ENCODE data around the gene ZSCAN5B.
"Not testable (repeated sequence)": the region's sequence is repeated elsewhere in the genome, so short reads cannot be mapped to it uniquely, and the experiment has no call there.

Gene ZSCAN5B

GRCh38 chr19:56176310-56176709 lies 21.3 kb downstream of the ZSCAN5B start:
- not testable (repeated sequence) for DNase-seq (ENCODE audit: extremely low read depth in 1 of 2, low read depth in 1 of 2)

GRCh38 chr19:56175861-56176307 lies 21.7 kb downstream of the ZSCAN5B start, which contains the start of gene GALP:
TSS of gene GALP (plus strand) at chr19:56176008. CDS start at chr19:56177109, 1,101 bp downstream.
- DNase-seq (ENCODE audit: extremely low read depth in 1 of 2, low read depth in 1 of 2), result not testable (repeated sequence)

GRCh38 chr19:56174550-56174949 lies 23.0 kb downstream of the ZSCAN5B start:
- DNase-seq (ENCODE audit: extremely low read depth in 1 of 2, low read depth in 1 of 2), result no peak

- DNase-seq (ENCODE audit: extremely low read depth in 1 of 2, low read depth in 1 of 2), result no peak
Observed at GRCh38 chr19:56174086-56174485, 23.5 kb downstream of the ZSCAN5B start.

- DNase-seq (ENCODE audit: extremely low read depth in 1 of 2, low read depth in 1 of 2), result no peak
Observed at GRCh38 chr19:56170261-56170660, 27.3 kb downstream of the ZSCAN5B start.

- DNase-seq (ENCODE audit: extremely low read depth in 1 of 2, low read depth in 1 of 2), result no peak
Observed at GRCh38 chr19:56167064-56167578, 30.5 kb downstream of the ZSCAN5B start.

- no peak for DNase-seq (ENCODE audit: extremely low read depth in 1 of 2, low read depth in 1 of 2)
Observed at GRCh38 chr19:56163097-56163496, 34.5 kb downstream of the ZSCAN5B start.

GRCh38 chr19:56162258-56162657 lies 35.3 kb downstream of the ZSCAN5B start:
- DNase-seq (ENCODE audit: extremely low read depth in 1 of 2, low read depth in 1 of 2), result no peak

- DNase-seq (ENCODE audit: extremely low read depth in 1 of 2, low read depth in 1 of 2), result no peak
Observed at GRCh38 chr19:56161534-56161933, 36.0 kb downstream of the ZSCAN5B start.

- DNase-seq (ENCODE audit: extremely low read depth in 1 of 2, low read depth in 1 of 2), result no peak
Observed at GRCh38 chr19:56159622-56160271, 37.8 kb downstream of the ZSCAN5B start.

- no peak for DNase-seq (ENCODE audit: extremely low read depth in 1 of 2, low read depth in 1 of 2)
Observed at GRCh38 chr19:56159009-56159559, 38.5 kb downstream of the ZSCAN5B start.

GRCh38 chr19:56158170-56158757 lies 39.3 kb downstream of the ZSCAN5B start:
- DNase-seq (ENCODE audit: extremely low read depth in 1 of 2, low read depth in 1 of 2), result no peak

GRCh38 chr19:56156768-56157167 lies 40.8 kb downstream of the ZSCAN5B start:
- DNase-seq (ENCODE audit: extremely low read depth in 1 of 2, low read depth in 1 of 2), result no peak

GRCh38 chr19:56155124-56155687 lies 42.4 kb downstream of the ZSCAN5B start:
- DNase-seq (ENCODE audit: extremely low read depth in 1 of 2, low read depth in 1 of 2), result no peak

GRCh38 chr19:56153507-56153906 lies 44.1 kb downstream of the ZSCAN5B start:
- DNase-seq (ENCODE audit: extremely low read depth in 1 of 2, low read depth in 1 of 2), result no peak

GRCh38 chr19:56152644-56153043 lies 44.9 kb downstream of the ZSCAN5B start:
- no peak for DNase-seq (ENCODE audit: extremely low read depth in 1 of 2, low read depth in 1 of 2)

- no peak for DNase-seq (ENCODE audit: extremely low read depth in 1 of 2, low read depth in 1 of 2)
Observed at GRCh38 chr19:56150358-56150757, 47.2 kb downstream of the ZSCAN5B start.

- no peak for DNase-seq (ENCODE audit: extremely low read depth in 1 of 2, low read depth in 1 of 2)
Observed at GRCh38 chr19:56149656-56150038, 47.9 kb downstream of the ZSCAN5B start.

GRCh38 chr19:56148955-56149655 lies 48.5 kb downstream of the ZSCAN5B start:
- DNase-seq (ENCODE audit: extremely low read depth in 1 of 2, low read depth in 1 of 2), result not testable (repeated sequence)

GRCh38 chr19:56148096-56148495 lies 49.5 kb downstream of the ZSCAN5B start:
- DNase-seq (ENCODE audit: extremely low read depth in 1 of 2, low read depth in 1 of 2), result no peak

- DNase-seq (ENCODE audit: extremely low read depth in 1 of 2, low read depth in 1 of 2), result no peak
Observed at GRCh38 chr19:56147307-56147706, 50.3 kb downstream of the ZSCAN5B start.
